ENCODE results near the gene ABTB1.

- TF ChIP-seq RAD21 (IDR thresholded peaks at IDR 0.05) (no peak), CTCF (IDR thresholded peaks at IDR 0.05; ENCODE audit: low read depth, low read length, missing input control) (no peak), EGR1 (IDR thresholded peaks at IDR 0.05; ENCODE audit: low read depth in 2 of 2) (no peak), JUND (IDR thresholded peaks at IDR 0.05) (no peak), GABPA (IDR thresholded peaks at IDR 0.05 in 1 of 2, conservative IDR thresholded peaks at IDR 0.05 in 1 of 2) (no peak), REST (IDR thresholded peaks at IDR 0.05) (no peak), FOXA2 (IDR thresholded peaks at IDR 0.05) (no peak), HNF4G (IDR thresholded peaks at IDR 0.05) (no peak), YY1 (IDR thresholded peaks at IDR 0.05) (no peak), SP1 (IDR thresholded peaks at IDR 0.05) (no peak), FOXA1 (IDR thresholded peaks at IDR 0.05) (no peak)
Observed at GRCh38 chr3:127686512-127686894, 13.8 kb downstream of the ABTB1 start.

Measured in liver (tissue), 3 donors.